Stimulated activated CD4-positive, alpha-beta T cell treated with anti-CD3 and anti-CD28 coated beads, Interleukin-1b, Interleukin-23, amount 100 ng/mL, for 4 hours (primary cell): Measurements from ENCODE around the gene NONO.
"Not testable (repeated sequence)": the region's sequence is repeated elsewhere in the genome, so short reads cannot be mapped to it uniquely, and the experiment has no call there.

ENCODE experiments used
- DNase-seq, 2 donors: peaks; one replicate each; pipeline ENCODE4 v3.0.0-alpha.2; 2020; ENCODE audit warnings: low read depth in 2 of 2

NONO gene

DNA sequence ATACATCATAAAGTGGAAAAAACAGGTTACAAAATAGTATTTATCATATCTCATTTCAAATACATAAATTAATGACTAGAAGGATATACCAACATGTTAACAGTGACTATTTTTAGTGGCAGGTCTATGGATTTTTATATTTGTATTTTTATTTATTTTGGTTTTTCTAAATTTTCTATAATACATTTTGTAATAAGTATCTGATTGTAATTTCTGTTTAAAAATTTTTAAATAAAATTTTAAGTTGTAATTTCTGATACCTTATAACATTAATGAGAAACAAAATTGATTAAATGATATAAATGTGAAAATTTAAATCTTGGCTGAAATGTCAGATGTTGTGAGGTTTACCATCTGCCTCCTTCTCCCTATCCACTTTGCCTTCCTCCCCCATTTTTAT is 2.5 kb downstream of the NONO start:
- DNase-seq, result no peak

DNA sequence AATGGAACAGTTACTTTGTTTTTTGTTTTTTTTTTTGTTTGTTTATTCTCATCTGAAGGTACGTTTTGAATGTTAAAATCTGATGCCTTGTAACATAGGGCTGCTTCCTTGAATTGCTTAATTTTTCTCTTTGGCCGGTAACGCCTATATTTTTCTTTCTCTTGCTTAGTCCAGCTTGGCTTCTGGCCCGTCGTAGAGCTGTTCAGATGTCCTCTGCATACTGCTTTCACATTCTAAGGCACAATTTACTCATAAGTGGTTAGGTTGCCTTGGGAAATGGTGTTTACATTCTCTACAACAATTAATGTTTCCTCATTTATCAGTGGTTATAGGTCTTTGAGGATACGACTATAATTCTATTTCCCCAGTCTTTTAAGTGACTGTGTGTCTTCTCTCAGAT is 7.9 kb downstream of the NONO start:
- no peak for DNase-seq

DNA sequence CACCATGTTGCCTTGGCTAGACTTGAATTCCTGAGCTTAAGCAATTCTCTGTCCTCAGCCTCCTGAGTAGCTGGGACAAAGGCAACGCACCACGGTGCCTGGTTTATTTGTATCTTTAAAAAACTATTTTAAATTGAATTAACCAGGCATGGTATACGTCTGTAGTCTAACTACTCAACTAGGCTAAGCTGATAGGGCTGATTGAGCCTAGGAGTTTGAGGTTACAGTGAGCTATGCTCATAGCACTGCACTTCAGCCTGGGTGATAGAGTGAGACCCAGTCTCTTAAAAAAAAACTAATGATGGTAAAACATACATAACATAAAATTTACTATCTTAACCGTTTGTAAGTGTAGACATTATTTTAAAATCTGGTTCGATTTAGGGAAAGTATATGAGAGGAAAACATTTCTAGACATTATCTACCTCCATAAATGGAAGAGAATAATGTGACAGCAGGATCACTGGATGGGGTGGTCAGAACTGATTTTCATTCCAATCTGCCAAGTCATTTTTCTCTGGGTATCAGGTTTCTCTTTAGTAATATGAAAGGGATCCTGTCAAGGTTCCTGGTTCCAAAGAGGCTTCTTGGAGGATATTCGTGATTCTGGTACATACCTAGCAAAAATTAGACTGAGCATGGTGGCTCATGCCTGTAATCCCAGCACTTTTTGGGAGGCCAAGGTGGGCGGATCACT is 9.4 kb downstream of the NONO start:
- no peak for DNase-seq

DNA sequence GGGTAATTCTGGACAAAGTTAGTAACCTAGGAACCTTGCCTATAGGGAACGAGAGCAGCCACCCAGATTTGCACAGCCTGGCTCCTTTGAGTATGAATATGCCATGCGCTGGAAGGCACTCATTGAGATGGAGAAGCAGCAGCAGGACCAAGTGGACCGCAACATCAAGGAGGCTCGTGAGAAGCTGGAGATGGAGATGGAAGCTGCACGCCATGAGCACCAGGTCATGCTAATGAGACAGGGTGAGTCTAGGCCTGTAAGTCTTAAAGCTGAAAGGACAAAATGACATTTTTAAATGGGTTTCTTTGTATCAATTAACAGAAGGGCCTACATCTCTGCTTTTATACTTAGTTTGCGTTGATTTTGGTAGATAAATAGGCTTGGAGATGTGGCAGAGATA is 13.4 kb downstream of the NONO start:
- no peak for DNase-seq

DNA sequence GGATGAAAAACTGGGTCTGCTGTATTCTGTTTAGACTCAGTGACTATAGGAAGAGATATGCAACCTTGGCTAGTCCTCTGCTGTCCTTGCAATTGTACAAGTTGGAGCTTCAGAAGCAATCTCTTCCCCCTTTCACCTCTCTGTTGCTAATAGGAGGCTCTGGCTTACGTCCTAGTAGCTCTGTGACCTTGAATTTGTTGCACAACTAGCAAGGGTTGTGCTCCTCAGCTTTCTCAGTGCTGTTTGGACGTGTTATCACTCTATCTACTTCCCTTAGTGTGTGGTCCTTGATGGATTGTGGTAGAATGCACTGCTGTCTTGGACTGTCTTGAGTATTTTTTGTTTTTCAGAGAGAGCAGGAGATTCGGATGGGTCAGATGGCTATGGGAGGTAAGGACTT is 14.7 kb downstream of the NONO start:
- no peak for DNase-seq

DNA sequence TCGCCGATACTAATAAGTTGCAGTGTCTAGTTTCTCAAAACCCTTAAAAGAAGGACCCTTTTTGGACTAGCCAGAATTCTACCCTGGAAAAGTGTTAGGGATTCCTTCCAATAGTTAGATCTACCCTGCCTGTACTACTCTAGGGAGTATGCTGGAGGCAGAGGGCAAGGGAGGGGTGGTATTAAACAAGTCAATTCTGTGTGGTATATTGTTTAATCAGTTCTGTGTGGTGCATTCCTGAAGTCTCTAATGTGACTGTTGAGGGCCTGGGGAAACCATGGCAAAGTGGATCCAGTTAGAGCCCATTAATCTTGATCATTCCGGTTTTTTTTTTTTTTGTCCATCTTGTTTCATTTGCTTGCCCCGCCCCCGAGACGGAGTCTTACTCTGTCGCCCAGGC is 16.6 kb downstream of the NONO start:
- not testable (repeated sequence) for DNase-seq

DNA sequence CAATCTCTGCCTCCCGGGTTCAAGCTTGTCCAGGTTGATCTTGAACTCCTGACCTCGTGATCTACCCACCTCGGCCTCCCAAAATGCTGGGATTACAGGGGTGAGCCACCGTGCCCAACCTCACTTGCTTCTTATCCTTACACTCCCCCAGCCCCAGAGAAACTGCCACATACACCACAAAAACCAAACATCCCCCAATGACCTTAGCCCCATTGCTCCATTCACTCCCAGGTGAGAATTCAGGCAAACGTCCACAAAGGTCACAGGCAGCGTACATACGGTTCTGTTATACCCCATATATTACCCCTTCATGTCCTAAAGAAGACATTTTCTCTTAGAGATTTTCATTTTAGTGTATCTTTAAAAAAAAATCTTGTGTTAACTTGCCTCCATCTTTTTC is 17.1 kb downstream of the NONO start:
- not testable (repeated sequence) for DNase-seq

DNA sequence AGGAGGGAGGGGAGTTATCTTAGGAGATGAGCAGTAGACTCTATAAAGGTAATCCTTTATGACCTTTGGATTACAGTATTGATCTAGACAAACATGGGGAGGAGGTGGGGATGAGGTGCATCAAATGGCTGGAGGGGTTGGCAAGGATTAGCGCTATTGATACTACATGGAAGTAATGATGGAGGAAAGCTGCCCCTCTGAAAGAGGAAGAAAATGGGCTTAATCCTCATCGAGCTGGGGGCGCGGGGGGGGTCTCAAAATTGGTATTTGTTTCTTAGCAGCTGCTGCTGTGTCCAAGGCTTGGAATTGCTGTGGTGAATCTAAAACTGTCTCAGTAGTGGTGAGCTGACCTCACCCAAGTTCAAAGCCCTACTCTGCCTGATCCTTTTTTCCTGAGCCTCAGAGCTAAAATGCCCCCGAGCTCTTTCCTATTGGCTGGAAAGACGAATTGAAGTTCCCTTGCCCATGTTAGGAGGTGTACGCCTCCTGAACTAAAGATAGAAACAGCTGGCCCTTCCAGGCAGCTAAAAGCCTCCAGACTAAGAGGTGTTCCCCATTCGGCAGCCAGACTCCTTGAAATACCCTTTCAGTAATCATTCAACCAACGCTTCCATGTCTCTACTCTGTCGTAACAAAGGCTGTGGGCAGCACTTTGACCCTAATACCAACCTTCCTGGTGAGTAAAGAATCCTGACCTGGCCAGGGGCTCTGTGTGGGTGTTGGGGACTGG is 17.9 kb downstream of the NONO start, which contains the start of gene ITGB1BP2:
Gene ITGB1BP2 (plus strand): TSS at position 556 of the 730 bp plus-strand sequence. CDS start 57 bp downstream, at position 613.
- DNase-seq, result no peak

DNA sequence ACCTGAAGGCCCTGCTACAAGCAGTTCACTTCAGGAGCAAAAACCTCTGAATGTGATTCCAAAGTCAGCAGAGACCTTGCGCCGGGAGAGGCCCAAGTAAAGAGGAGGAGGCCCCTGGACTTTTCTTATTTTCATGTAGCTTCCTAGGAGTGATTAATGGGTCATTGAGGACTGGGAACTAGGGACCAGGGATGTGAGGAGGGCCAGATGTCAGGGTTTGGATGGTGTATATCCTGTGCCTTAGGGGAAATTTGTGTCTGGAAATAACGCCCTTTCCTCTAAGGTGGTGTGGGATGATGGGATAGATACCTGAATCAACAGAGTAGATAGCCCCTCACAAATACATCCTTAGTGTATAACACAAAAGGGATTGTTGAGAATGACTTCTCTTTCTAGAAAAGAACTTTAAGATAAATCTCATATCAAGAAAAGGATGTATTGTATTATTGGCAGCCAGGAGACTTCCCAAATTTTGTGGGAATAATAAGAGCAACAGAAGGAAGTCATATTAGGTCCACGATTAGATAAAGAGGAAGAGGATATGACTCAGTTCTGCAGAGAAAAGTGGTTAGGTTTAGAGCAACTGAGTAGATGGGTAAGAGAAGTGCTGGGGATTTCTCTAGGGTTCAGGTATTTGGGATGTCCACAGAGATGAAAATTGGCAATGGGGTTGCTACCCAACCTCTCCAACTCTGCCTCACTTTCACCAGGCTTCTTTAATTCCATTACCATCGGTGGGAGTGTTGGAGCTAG is 19.2 kb downstream of the NONO start:
- DNase-seq, result no peak

DNA sequence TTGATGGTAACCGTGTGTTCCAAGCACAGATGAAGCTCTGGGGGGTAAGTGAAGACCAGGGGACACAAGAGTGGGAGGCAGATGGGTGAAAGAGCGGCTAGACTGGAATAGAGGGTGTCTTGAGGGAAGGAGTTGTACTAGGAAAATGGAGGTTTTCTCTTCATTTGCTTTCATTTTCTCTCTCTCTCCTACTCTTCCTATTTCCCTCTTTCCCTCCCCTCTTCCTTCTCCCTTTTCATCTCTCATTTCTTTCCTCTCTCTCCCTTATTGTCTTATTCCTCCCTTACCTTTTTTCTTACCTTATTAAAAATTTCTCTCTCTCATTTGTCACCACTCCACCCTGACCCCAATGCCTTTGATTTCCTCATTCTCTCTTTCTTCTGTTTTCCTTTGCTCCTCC is 21.1 kb downstream of the NONO start:
- no peak for DNase-seq

DNA sequence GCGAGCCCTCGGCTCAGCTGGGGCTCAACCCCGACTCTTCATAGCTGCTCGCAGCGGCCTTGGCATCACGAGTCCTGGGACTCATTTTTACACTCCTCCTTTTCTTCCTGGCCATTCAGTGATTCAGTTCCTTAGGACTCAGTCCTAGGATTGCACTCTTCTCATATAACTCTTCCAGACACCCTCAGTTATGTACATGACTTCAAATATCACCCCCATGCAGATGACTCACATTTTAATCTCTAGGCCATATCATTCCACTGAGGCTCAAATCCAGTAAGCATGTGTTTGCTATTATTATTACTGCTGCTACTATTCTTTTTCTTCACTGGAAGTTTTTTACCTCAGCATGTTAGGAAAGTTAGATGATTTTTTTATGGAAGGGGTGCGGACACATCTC is 32.5 kb downstream of the NONO start:
- no peak for DNase-seq

DNA sequence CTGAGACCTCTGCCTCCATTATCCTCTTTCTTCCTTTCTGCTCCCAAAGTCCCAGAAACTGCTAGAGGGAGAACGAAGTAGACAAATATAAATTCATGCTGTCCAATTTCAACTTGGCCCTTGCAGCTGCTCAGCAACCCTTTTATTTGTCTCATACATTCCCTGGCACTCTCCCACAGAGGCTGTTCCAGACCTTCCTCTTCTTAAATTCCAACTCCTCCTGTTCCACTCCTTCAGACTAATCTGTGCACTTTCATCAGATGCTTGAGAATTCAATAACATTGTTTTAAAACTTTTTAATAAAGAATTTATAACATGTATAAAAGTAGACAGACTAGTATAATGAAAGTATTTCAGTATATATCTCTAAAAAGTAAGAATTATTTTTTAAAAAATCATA is 33.5 kb downstream of the NONO start:
- not testable (repeated sequence) for DNase-seq

DNA sequence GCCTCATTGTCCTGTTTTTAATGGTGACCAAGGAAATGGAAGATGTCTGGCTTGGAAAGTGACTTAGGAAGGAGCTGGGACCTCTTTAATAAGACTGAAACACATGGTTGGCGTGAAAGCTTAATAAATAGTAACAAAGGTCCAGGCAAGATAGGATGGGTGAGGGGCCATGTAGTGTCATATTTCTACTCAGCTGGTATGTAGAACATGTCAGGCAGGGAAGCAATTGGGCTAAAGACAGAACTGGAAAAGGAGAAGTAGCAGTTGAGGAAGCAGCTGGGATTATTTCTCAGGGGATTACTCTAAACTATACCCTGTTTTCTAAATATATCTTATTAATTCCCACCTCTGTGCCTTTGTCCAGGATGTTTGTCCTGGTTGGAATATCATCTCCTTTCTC is 36.7 kb downstream of the NONO start:
- no peak for DNase-seq

DNA sequence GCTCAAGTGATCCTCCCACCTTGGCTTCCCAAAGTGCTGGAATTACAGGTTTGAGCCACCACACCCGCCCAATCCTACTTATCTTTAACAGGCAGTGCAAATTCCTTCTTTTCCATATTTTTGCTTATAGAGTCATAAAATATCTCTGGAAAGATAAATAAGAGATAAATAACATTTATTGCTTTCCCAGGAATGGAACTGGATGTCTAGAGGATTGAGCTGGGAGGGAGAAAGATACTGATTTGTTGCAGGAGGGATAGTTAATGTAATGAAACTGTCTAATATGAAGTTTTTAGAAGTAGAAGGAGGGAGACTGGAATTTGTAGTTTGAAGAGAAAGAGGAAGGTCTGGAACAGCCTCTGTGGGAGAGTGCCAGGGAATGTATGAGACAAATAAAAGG is 38.3 kb downstream of the NONO start:
- no peak for DNase-seq

DNA sequence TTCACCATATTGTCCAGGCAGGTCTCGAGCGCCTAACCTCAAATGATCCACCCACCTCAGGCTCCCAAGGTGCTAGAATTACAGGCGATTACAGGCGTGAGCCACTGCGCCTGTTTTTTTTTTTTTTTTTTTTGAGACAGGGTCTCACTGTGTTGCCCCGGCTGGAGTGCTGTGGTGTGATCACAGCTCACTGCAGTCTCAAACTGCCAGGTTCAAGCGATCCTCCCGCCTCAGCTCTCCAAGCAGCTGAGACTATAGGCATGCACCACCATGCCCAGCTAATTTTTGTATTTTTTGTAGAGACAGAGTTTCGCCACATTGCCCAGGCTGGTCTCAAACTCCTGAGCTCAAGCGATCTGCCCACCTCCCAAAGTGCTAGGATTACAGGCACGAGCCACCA is 41.0 kb downstream of the NONO start:
- not testable (repeated sequence) for DNase-seq

DNA sequence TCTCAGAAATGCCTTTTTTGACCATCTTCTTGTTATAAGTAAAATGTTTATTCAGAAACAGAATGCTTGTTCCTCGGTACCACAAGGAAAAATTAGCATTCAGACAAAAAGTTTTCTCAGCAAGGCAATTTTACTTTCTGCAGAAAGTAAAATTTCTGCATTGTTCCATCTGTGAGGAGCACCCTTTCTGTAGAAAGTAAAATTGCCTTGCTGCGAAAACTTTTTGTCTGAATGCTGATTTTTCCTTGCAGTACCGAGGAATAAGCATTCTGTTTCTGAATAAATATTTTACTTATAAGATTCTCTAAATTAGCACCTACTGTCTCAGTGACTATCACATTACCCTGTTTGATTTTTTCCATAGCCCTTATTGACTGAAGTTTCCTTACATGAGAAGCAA is 43.0 kb downstream of the NONO start:
- no peak for DNase-seq

DNA sequence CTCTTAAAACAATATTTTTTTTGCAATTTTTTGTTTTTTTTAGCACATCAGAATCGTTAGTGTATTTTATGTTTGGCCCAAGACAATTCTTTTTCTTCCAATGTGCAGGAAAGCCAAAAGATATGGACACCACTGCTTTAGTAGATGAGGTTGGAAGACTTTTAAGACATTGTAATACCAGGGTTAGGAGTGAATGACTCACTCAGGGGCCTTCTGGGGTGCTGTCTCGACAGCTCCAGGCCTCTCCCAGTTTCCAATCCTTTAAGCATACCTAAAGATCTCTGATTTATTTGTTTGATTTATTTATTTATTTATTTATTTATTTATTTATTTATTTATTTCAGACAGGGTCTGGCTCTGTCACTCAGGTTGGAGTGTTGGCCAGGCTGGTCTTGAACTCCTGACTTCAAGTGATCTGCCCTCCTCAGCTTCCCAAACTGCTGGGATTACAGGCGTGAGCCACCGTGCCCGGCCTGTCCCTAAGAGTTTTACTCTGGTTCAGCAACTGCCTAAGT is 65.8 kb downstream of the NONO start:
- not testable (repeated sequence) for DNase-seq

DNA sequence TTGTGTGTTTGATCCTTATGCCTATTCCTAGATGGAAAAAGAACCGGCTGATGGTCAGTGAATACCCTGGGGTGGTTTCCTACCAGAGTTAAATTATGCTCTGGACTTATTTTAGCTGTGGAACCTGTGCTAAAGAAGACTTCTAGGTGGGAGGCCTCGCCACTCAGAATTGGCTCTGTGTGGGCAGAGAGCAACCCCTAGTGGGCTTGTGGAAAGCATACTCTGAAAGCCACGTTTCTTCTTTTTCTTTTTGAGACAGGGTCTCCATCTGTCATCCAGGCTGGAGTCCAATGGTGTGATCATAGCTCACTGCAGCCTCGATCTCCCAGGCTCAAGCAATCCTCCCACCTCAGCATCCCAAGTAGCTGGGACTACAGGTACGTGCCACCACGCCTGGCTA is 66.4 kb downstream of the NONO start:
- not testable (repeated sequence) for DNase-seq
